H1 (cell line): ENCODE data around the gene MPPE1. TPM values are rescaled to one million over a fixed set of nuclear protein-coding genes. Genes with fewer than 3 reads are reported as not detected.
"Not testable (repeated sequence)": the region's sequence is repeated elsewhere in the genome, so short reads cannot be mapped to it uniquely, and the experiment has no call there.

ENCODE experiments used
- CTCF ChIA-PET: fragments of 300-600 bp; sonication (Branson Sonifier 250); formaldehyde crosslinking; loops from one replicate; lab custom pipeline; 2021; ENCODE audit not compliant: partially characterized antibody; lab: Charles Lee
- POLR2A ChIA-PET: fragments of 300-600 bp; sonication (Branson Sonifier 250); formaldehyde crosslinking; loops from one replicate; lab custom pipeline; 2021; ENCODE audit warnings: inconsistent platforms; ENCODE audit not compliant: partially characterized antibody; lab: Charles Lee
- DNase-seq, 2 experiments: peaks; one replicate each; pipeline versions ENCODE4 v3.0.0 to v3.0.0-alpha.2; 2010 to 2022; ENCODE audit warnings: low spot score in 2 of 2, low read depth in 1 of 2, mixed read lengths in 1 of 2
- FAIRE-seq: peaks from 2 replicates; lab custom pipeline; 2011; peaks lifted over from hg19 to GRCh38; lab: Jason Lieb, UNC
- H2AFZ ChIP-seq: 2 replicates; pipeline ENCODE4 v1.8.1; 2012; ENCODE audit warnings: low read length, inconsistent platforms
- H2AK5ac ChIP-seq: 2 replicates; pipeline ENCODE4 v1.6.1; 2013; ENCODE audit warnings: low read depth, low read length
- H2BK120ac ChIP-seq: replicated peaks from 2 replicates; pipeline ENCODE3; 2013; ENCODE audit warnings: low read depth, low read length, inconsistent platforms
- H2BK12ac ChIP-seq: 2 replicates; pipeline ENCODE4 v1.6.1; 2013; ENCODE audit warnings: low read depth, low read length
- H2BK15ac ChIP-seq: 2 replicates; pipeline ENCODE4 v1.6.1; 2013; ENCODE audit warnings: low read length
- H2BK20ac ChIP-seq: 2 replicates; pipeline ENCODE4 v1.6.1; 2013; ENCODE audit warnings: low read length
- H2BK5ac ChIP-seq: 2 replicates; pipeline ENCODE4 v1.6.1; 2013; ENCODE audit warnings: low read depth, low read length
- H3K14ac ChIP-seq: 2 replicates; pipeline ENCODE4 v1.6.1; 2013; ENCODE audit warnings: inconsistent platforms; ENCODE audit not compliant: insufficient read length
- H3K18ac ChIP-seq: 2 replicates; pipeline ENCODE4 v1.6.1; 2013; ENCODE audit warnings: low read length; ENCODE audit errors: extremely low read depth
- H3K23ac ChIP-seq: 2 replicates; pipeline ENCODE4 v1.6.1; 2013; ENCODE audit warnings: inconsistent platforms; ENCODE audit not compliant: insufficient read length
- H3K23me2 ChIP-seq: 2 replicates; pipeline ENCODE4 v1.6.1; 2013; ENCODE audit warnings: low read depth, low read length
- H3K27ac ChIP-seq: 2 replicates; pipeline ENCODE4 v1.6.1; 2011; ENCODE audit warnings: low read depth, low read length, inconsistent platforms
- H3K27me3 ChIP-seq, 4 experiments: replicated peaks in 1 of 4; 1 replicate in 1 of 4; 2 replicates in 3 of 4; pipeline versions ENCODE4 v1.6.1 to v1.8.1; 2011 to 2013; ENCODE audit warnings: low read length in 3 of 4, mild to moderate bottlenecking in 3 of 4, inconsistent platforms in 2 of 4, mixed read lengths in 2 of 4, moderate library complexity in 1 of 4; ENCODE audit not compliant: control insufficient read depth in 3 of 4, insufficient read depth in 3 of 4; ENCODE audit errors: extremely low read depth in 1 of 4
- H3K36me3 ChIP-seq, 4 experiments: 2 replicates each; pipeline versions ENCODE4 v1.6.1 to v1.8.1; 2011 to 2013; ENCODE audit warnings: mild to moderate bottlenecking in 4 of 4, low read length in 3 of 4, moderate library complexity in 2 of 4, control low read depth in 1 of 4, inconsistent platforms in 1 of 4; ENCODE audit not compliant: insufficient read depth in 4 of 4, control insufficient read depth in 2 of 4
- H3K4ac ChIP-seq: replicated peaks from 2 replicates; pipeline ENCODE3; 2013; ENCODE audit warnings: low read length, low read depth, mixed read lengths, inconsistent platforms; ENCODE audit not compliant: insufficient read length
- H3K4me1 ChIP-seq, 4 experiments: replicated peaks in 1 of 4; 1 replicate in 1 of 4; 2 replicates in 3 of 4; pipeline versions ENCODE4 v1.6.1 to v1.8.1; 2011 to 2013; ENCODE audit warnings: low read length in 3 of 4, inconsistent platforms in 2 of 4, mixed read lengths in 1 of 4; ENCODE audit not compliant: insufficient read depth in 4 of 4, control insufficient read depth in 3 of 4
- H3K4me2 ChIP-seq, 2 experiments: 2 replicates each; pipeline versions ENCODE4 v1.6.1 to v1.8.1; 2011 to 2013; ENCODE audit warnings: low read depth in 2 of 2, low read length in 2 of 2, control low read depth in 1 of 2, inconsistent platforms in 1 of 2, mild to moderate bottlenecking in 1 of 2; ENCODE audit not compliant: insufficient read depth in 1 of 2
- H3K4me3 ChIP-seq, 4 experiments: fragments of 200-600, 300-600 bp in 1 of 4; sonication (generic), shearing (Covaris generic), sonication (Bioruptor Twin) in 1 of 4; 2 replicates each; pipeline versions ENCODE4 v1.5.1 to v1.8.1; 2011 to 2016; ENCODE audit warnings: low read length in 4 of 4, low read depth in 3 of 4, control low read depth in 2 of 4, inconsistent platforms in 2 of 4, mild to moderate bottlenecking in 2 of 4, mixed read lengths in 1 of 4, moderate library complexity in 1 of 4; ENCODE audit not compliant: insufficient read depth in 2 of 4; ENCODE audit errors: extremely low read depth in 1 of 4
- H3K56ac ChIP-seq: replicated peaks from 2 replicates; pipeline ENCODE3; 2013; ENCODE audit warnings: low read depth, mild to moderate bottlenecking, mixed read lengths, low read length, inconsistent platforms; ENCODE audit not compliant: insufficient read length
- H3K79me1 ChIP-seq: 2 replicates; pipeline ENCODE4 v1.6.1; 2013; ENCODE audit warnings: low read depth, low read length, control low read depth
- H3K79me2 ChIP-seq, 2 experiments: 2 replicates each; pipeline versions ENCODE4 v1.6.1 to v1.8.1; 2012 to 2013; ENCODE audit warnings: low read length in 2 of 2, mild to moderate bottlenecking in 2 of 2, inconsistent platforms in 1 of 2; ENCODE audit not compliant: insufficient read depth in 2 of 2, control insufficient read depth in 1 of 2
- H3K9ac ChIP-seq, 4 experiments: replicated peaks in 1 of 4; 1 replicate in 1 of 4; 2 replicates in 3 of 4; pipeline versions ENCODE4 v1.6.1 to v1.8.1; 2011 to 2013; ENCODE audit warnings: low read depth in 3 of 4, low read length in 3 of 4, control low read depth in 2 of 4, mild to moderate bottlenecking in 2 of 4, moderate library complexity in 2 of 4, inconsistent platforms in 1 of 4; ENCODE audit errors: extremely low read depth in 1 of 4
- H3K9me3 ChIP-seq, 2 experiments: 2 replicates each; pipeline versions ENCODE4 v1.6.1 to v1.8.1; 2012 to 2013; ENCODE audit warnings: mild to moderate bottlenecking in 2 of 2, moderate library complexity in 2 of 2, control low read depth in 1 of 2, inconsistent platforms in 1 of 2, low read depth in 1 of 2, low read length in 1 of 2, mixed read lengths in 1 of 2; ENCODE audit not compliant: insufficient read depth in 2 of 2
- H4K20me1 ChIP-seq, 2 experiments: replicated peaks in 1 of 2; 2 replicates each; pipeline versions ENCODE3 to v1.8.1; 2011 to 2013; ENCODE audit warnings: inconsistent platforms in 2 of 2, low read length in 2 of 2, mild to moderate bottlenecking in 1 of 2; ENCODE audit not compliant: insufficient read depth in 2 of 2, control insufficient read depth in 1 of 2
- H4K5ac ChIP-seq: 2 replicates; pipeline ENCODE4 v1.6.1; 2013; ENCODE audit warnings: low read length, low read depth, mixed read lengths, inconsistent platforms; ENCODE audit not compliant: insufficient read length
- H4K8ac ChIP-seq: 2 replicates; pipeline ENCODE4 v1.8.0; 2013; ENCODE audit warnings: mild to moderate bottlenecking, moderate library complexity, low read length, inconsistent platforms; ENCODE audit not compliant: insufficient read depth; ENCODE audit errors: extremely low read depth
- H4K91ac ChIP-seq: replicated peaks from 2 replicates; pipeline ENCODE3; 2013; ENCODE audit warnings: low read length, mixed read lengths, inconsistent platforms; ENCODE audit not compliant: insufficient read length
- WGBS, 2 experiments: shearing (Covaris generic) in 1 of 2; methylation state at CpG; one replicate each; pipeline versions ENCODE4 v1.1.6 to v1.1.7; 2013 to 2015; ENCODE audit warnings: low lambda C conversion rate in 2 of 2, mixed read lengths in 2 of 2, inconsistent platforms in 1 of 2, low coverage in 1 of 2, missing lambda C conversion rate in 1 of 2; ENCODE audit not compliant: insufficient replicate concordance in 2 of 2, insufficient coverage in 1 of 2, insufficient read length in 1 of 2; ENCODE audit errors: extremely low coverage in 1 of 2, missing lambda C conversion rate in 1 of 2; 5-methylcytosine and 5-hydroxymethylcytosine counted together
- polyA plus RNA-seq, 7 experiments: library from polyadenylated mRNA; depleted of rRNA in 3 of 7; stranded (reverse) in 5 of 7; unstranded in 2 of 7; fragments of >200 nt in 5 of 7; fragments of 200-250 nt in 2 of 7; gene quantifications; 1 replicate in 5 of 7; 2 replicates in 1 of 7; 4 replicates in 1 of 7; pipeline versions ENCODE4 v1.2.1 to v1.2.3, GENCODE V29; 2011 to 2013; ENCODE audit warnings: missing spikeins in 2 of 7, mixed read lengths in 2 of 7
- total RNA-seq: library from RNA; stranded (reverse); fragmentation: NEBNext Ultra II Directional; extraction: Animal tissue kit (Norgen Biotek cat#: 25700); gene quantifications from 2 replicates; pipeline ENCODE4 v1.2.1, GENCODE V29; 2021

MPPE1 gene
- total and polyA plus RNA-seq, 2 of the 8 experiments (the other 6 are each of a cell fraction or from before 2014, with no cell fraction given): 13.7 to 20.9 TPM

- H3K27ac ChIP-seq, H3K23ac ChIP-seq, H3K4ac ChIP-seq, H3K9ac ChIP-seq, H3K79me2 ChIP-seq, H3K27me3 ChIP-seq, H3K18ac ChIP-seq, H3K4me2 ChIP-seq, H2AK5ac ChIP-seq, H4K8ac ChIP-seq, FAIRE-seq, H3K23me2 ChIP-seq, POLR2A ChIA-PET, H2BK120ac ChIP-seq, H2BK20ac ChIP-seq, H3K4me1 ChIP-seq, H3K56ac ChIP-seq, H2BK5ac ChIP-seq, H2AFZ ChIP-seq, H4K5ac ChIP-seq, H2BK12ac ChIP-seq, H3K14ac ChIP-seq, H3K36me3 ChIP-seq, H3K9me3 ChIP-seq, DNase-seq, H4K91ac ChIP-seq, H4K20me1 ChIP-seq, H3K4me3 ChIP-seq, H2BK15ac ChIP-seq, H3K79me1 ChIP-seq: not testable (repeated sequence)
- CTCF ChIA-PET: interaction anchor here (0.6 to 1.4 kb wide), 2 partner anchors 9 to 28 kb away, joined by 3 to 5 read pairs; no protein-coding TSS in a partner anchor
- WGBS, 2 experiments: 94% methylated on average over 7 of the region's 7 CpGs; no CpG with 5 or more reads in 1 of the 2 experiments
These were observed 15.7 kb downstream of the MPPE1 start for GRCh38 chr18:11892438-11892837.
